PFSK-1 (cell line): Measurements from ENCODE around the gene CRISPLD2.

Experiments
- POLR2AphosphoS5 ChIP-seq: IDR thresholded peaks from 2 replicates; pipeline ENCODE4 v1.6.1; 2012; ENCODE audit warnings: low read depth, mild to moderate bottlenecking, control low read depth, low read length, moderate library complexity
- REST ChIP-seq, 2 experiments: IDR thresholded peaks; 2 replicates each; pipeline versions ENCODE4 v1.6.1 to v1.8.0; 2011 to 2012; ENCODE audit warnings: low read depth in 2 of 2, low read length in 2 of 2, control low read depth in 1 of 2, inconsistent platforms in 1 of 2, mild to moderate bottlenecking in 1 of 2, moderate library complexity in 1 of 2; ENCODE audit not compliant: insufficient read depth in 1 of 2
- SIN3A ChIP-seq: IDR thresholded peaks from 2 replicates; pipeline ENCODE4 v1.6.1; 2012; ENCODE audit warnings: mild to moderate bottlenecking, low read length, moderate library complexity, borderline replicate concordance; ENCODE audit not compliant: insufficient read depth
- TAF1 ChIP-seq: IDR thresholded peaks from 2 replicates; pipeline ENCODE4 v1.6.1; 2012; ENCODE audit warnings: low read length, control low read depth, borderline replicate concordance; ENCODE audit not compliant: insufficient read depth

- no peak for TF ChIP-seq SIN3A
- TF ChIP-seq REST (IDR thresholded peaks at IDR 0.05; ENCODE audit: insufficient read depth in 1 of 2, low read depth in 2 of 2, low read length in 2 of 2), result no peak
- no peak for TF ChIP-seq TAF1
- TF ChIP-seq POLR2AphosphoS5, result no peak
Observed at GRCh38 chr16:84833144-84833500, 13.3 kb downstream of the CRISPLD2 start.
